Measurements from ENCODE around the gene INHBA. TPM values are rescaled to one million over a fixed set of nuclear protein-coding genes. Genes with fewer than 3 reads are reported as not detected.
A peak's percentile ranks its signal among the peaks of the same experiment; 100 is the strongest.

Gene INHBA
- total RNA-seq, 3 donors from 2014 or later (not counting 1 experiment from before 2014, with no cell fraction given) = 0.65 TPM; not detected in 2

DNA sequence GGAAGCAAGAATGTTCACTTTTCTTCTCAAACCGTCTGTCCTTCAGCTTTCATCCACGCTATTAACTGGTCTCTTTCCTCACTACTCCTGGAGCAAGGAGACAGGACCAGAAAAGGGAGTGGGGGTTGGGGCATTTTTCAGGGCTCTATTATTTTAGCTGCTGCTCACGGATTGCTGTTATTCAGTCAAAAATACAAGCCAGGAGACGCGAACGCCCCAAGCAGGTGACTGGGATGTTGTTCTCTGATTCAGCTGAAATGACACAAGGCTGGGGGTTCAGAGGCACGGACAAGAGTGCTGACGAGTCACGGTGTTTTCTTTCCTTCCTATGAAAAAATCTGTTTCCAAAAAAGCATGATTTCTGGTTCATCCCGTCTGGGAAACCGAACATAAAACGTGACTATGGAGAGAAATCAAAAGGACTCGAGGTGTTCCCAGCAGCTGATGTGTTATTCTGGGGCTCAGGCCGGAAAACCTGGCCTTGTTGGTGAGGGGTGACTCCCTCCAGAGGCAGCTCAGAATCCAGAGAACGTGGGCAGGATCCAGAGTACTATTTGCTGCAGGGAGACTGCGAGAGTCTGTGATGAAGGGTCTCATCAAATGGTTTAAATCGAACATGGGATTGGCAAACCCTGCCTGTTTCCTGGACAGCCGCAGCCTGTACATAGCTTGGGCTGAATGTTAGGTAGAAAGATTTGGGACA, 3.5 kb upstream of the INHBA start:
- Mint-ChIP-seq H3K36me3 (no peaks in the 10 kb centered on the region), H3K27me3 (ENCODE audit: low read depth in 2 of 2) (peaks cover 12 to 33% of the 10 kb centered on the region in 2 donors), H3K4me1 (peaks cover 12 to 20% of the 10 kb centered on the region in 2 donors), H3K27ac (no peak overlapping the region), H3K4me3 (peak overlapping the region; percentile 25), H3K9me3 (no peaks in the 10 kb centered on the region)
- no peaks in the 10 kb centered on the region for H3K9me3 ChIP-seq (ENCODE audit: control insufficient read depth, insufficient read depth, low read length)
- H3K4me1 ChIP-seq (ENCODE audit: control insufficient read depth, insufficient read depth, low read length) = peaks cover 12% of the 10 kb centered on the region
- no peak overlapping the region for H3K27ac ChIP-seq (ENCODE audit: low read length)
- H3K36me3 ChIP-seq (ENCODE audit: control insufficient read depth, insufficient read depth, low read length) = no peaks in the 10 kb centered on the region
- intact Hi-C loops (cut with micrococcal nuclease) = loop anchor here (10.0 kb wide), 1 partner anchor 188 kb away; no protein-coding TSS in a partner anchor
- no peaks in the 10 kb centered on the region for H3K27me3 ChIP-seq (ENCODE audit: control insufficient read depth, insufficient read depth, low read length)
- TF ChIP-seq, protein P1, sequence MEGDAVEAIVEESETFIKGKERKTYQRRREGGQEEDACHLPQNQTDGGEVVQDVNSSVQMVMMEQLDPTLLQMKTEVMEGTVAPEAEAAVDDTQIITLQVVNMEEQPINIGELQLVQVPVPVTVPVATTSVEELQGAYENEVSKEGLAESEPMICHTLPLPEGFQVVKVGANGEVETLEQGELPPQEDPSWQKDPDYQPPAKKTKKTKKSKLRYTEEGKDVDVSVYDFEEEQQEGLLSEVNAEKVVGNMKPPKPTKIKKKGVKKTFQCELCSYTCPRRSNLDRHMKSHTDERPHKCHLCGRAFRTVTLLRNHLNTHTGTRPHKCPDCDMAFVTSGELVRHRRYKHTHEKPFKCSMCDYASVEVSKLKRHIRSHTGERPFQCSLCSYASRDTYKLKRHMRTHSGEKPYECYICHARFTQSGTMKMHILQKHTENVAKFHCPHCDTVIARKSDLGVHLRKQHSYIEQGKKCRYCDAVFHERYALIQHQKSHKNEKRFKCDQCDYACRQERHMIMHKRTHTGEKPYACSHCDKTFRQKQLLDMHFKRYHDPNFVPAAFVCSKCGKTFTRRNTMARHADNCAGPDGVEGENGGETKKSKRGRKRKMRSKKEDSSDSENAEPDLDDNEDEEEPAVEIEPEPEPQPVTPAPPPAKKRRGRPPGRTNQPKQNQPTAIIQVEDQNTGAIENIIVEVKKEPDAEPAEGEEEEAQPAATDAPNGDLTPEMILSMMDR (IDR thresholded peaks at IDR 0.05) = no peak
- H3K4me3 ChIP-seq (ENCODE audit: low read length) = no peak overlapping the region
- DNase-seq (no peak), ATAC-seq (no peak)
- 92% methylated on average over 18 of the region's 18 CpGs for WGBS (ENCODE audit: insufficient coverage)

DNA sequence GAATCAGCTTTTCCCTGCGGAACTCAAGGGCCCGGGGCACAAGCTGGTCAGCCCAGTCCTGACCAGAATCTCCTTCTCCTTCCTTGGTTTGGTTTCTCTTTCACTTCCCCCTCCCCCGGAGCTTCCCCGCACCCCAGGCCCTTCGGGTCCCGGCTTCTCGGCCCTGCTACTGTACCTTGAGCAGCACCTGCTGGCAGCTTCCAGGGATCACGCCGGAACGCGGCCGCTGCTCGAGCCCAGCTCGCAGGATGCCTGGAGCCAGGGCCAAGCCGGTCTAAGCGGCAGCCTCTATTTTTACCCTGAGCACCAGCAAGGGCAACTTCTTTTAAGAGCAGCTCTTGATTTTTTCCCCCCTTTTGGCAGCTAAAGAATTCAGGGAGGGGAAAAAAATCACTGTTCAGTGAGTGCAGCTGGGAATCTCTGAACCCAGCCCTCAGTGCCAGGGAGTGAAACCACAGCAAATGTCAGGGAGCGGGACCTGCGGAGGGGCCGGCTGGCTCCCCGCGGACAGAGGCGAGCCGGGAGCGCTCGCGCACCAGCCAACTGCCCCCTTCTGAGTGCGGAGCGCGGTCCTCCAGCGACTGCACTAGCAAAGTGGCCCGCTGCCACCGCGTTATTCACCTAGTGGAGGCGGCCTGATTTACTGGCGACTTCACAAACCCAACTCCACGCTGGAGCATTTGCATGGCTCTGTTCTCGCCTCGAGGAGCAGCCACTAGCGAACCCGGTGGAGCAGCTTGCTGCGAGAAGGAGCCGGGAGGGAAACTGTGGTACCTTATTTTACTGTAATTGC, 2.4 kb upstream of the INHBA start:
- Histone ChIP-seq H3K4me3 (ENCODE audit: low read length) (peak overlapping the region; percentile 58), H3K27me3 (ENCODE audit: control insufficient read depth, insufficient read depth, low read length) (no peaks in the 10 kb centered on the region), H3K36me3 (ENCODE audit: control insufficient read depth, insufficient read depth, low read length) (no peaks in the 10 kb centered on the region), H3K27ac (ENCODE audit: low read length) (no peak overlapping the region), H3K9me3 (ENCODE audit: control insufficient read depth, insufficient read depth, low read length) (no peaks in the 10 kb centered on the region), H3K4me1 (ENCODE audit: control insufficient read depth, insufficient read depth, low read length) (peaks cover 12% of the 10 kb centered on the region)
- TF ChIP-seq, protein P1 (IDR thresholded peaks at IDR 0.05) = peak; percentile 42
- H3K4me3 Mint-ChIP-seq = peak overlapping the region; percentile 93
- no peaks in the 10 kb centered on the region for H3K9me3 Mint-ChIP-seq
- peaks cover 22 to 43% of the 10 kb centered on the region in 2 donors for H3K27me3 Mint-ChIP-seq (ENCODE audit: low read depth in 2 of 2)
- 3% methylated on average over 42 of the region's 42 CpGs for WGBS (ENCODE audit: insufficient coverage)
- H3K36me3 Mint-ChIP-seq = no peaks in the 10 kb centered on the region
- peak; percentile 49 to 53 for DNase-seq
- intact Hi-C loops (cut with micrococcal nuclease) = loop anchor here (10.0 kb wide), 1 partner anchor 189 kb away; no protein-coding TSS in a partner anchor
- peak overlapping the region in 1 of 2 donors; percentile 90 for H3K27ac Mint-ChIP-seq
- ATAC-seq = peak; percentile 88 to 92 (median 89)
- H3K4me1 Mint-ChIP-seq = peaks cover 14 to 21% of the 10 kb centered on the region in 2 donors

DNA sequence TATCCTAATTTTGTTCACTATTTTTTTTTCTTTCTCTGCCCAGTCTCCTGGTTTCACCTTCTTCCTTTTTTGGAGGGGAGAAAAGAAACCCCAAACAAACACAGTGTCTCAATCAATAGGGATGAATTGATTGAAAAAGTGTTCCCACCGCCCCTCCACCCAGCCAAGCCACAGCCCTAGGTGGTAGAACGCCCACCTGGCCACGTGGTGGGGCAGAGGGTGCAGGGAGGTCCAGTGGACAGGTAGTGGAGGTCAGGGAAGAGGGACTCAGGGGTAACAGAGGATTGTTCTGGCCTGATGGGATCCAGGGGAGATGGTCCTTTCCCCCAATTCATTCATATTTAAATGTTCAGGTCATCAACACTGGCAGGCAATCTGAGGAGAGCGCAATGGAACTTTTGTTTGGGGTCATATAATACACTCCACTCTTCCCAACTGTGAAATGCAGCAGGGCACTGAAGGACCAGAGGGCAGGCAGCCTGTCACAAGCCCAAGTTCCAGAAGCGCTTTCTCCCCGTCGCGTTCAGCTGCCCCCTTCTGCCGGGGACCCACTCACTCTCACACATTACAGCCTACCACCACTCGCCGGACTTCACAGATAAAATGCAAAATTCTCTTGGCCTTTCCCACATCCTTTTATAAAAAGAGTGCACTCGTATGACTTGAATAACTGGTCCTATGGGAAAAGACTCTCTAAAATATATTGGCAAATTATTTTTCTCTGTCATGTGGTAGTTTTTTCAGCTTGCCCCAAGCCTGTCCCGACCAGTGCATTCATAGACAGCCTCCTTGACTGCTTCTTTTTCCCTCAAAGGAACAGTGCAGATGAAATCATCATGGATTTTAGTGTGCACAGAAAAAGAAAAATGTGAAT, 1.6 kb downstream of the INHBA start:
- intact Hi-C loops (cut with micrococcal nuclease) = loop anchor here (10.0 kb wide), 1 partner anchor 193 kb away; no protein-coding TSS in a partner anchor
- 88% methylated on average over 11 of the region's 13 CpGs for WGBS (ENCODE audit: insufficient coverage)
- peaks cover 22% of the 10 kb centered on the region for H3K4me1 ChIP-seq (ENCODE audit: control insufficient read depth, insufficient read depth, low read length)
- no peaks in the 10 kb centered on the region for H3K9me3 ChIP-seq (ENCODE audit: control insufficient read depth, insufficient read depth, low read length)
- ATAC-seq (no peak), DNase-seq (no peak)
- Mint-ChIP-seq H3K4me1 (peaks cover 19 to 27% of the 10 kb centered on the region in 2 donors), H3K27ac (no peak overlapping the region), H3K4me3 (no peak overlapping the region), H3K9me3 (no peaks in the 10 kb centered on the region), H3K27me3 (ENCODE audit: low read depth in 2 of 2) (peaks cover 31 to 59% of the 10 kb centered on the region in 2 donors), H3K36me3 (no peaks in the 10 kb centered on the region)
- TF ChIP-seq, protein P1 (IDR thresholded peaks at IDR 0.05) = no peak
- no peak overlapping the region for H3K4me3 ChIP-seq (ENCODE audit: low read length)
- no peaks in the 10 kb centered on the region for H3K36me3 ChIP-seq (ENCODE audit: control insufficient read depth, insufficient read depth, low read length)
- H3K27ac ChIP-seq (ENCODE audit: low read length) = no peak overlapping the region
- H3K27me3 ChIP-seq (ENCODE audit: control insufficient read depth, insufficient read depth, low read length) = peaks cover 3% of the 10 kb centered on the region
